Mucosa of stomach (tissue), 1 donor: ENCODE results near the gene VWA5B2.
A peak's percentile ranks its signal among the peaks of the same experiment; 100 is the strongest.

Experiments used
- H3K27me3 ChIP-seq: one replicate; pipeline ENCODE4 v1.7.0; 2013; ENCODE audit warnings: mild to moderate bottlenecking, low read length; ENCODE audit not compliant: control insufficient read depth, insufficient read depth
- H3K36me3 ChIP-seq: one replicate; pipeline ENCODE4 v1.7.0; 2013; ENCODE audit warnings: low read length; ENCODE audit not compliant: control insufficient read depth, insufficient read depth
- H3K4me1 ChIP-seq: one replicate; pipeline ENCODE4 v1.7.0; 2013; ENCODE audit warnings: mild to moderate bottlenecking, low read length; ENCODE audit not compliant: control insufficient read depth, insufficient read depth
- H3K4me3 ChIP-seq: one replicate; pipeline ENCODE4 v1.7.0; 2013; ENCODE audit warnings: low read length
- H3K9ac ChIP-seq: one replicate; pipeline ENCODE4 v1.7.0; 2013; ENCODE audit warnings: mild to moderate bottlenecking, low read length, moderate library complexity
- H3K9me3 ChIP-seq: one replicate; pipeline ENCODE4 v1.7.0; 2013; ENCODE audit warnings: mild to moderate bottlenecking, low read length, moderate library complexity; ENCODE audit not compliant: control insufficient read depth
- donor health status: Pancreatic carcinoma.

VWA5B2 gene

GRCh38 chr3:184228376-184229137 is 828 bp upstream of the VWA5B2 start:
- no peak overlapping the region for H3K9ac ChIP-seq
- H3K4me3 ChIP-seq, result no peak overlapping the region
- peaks cover 9% of the 10 kb centered on the region for H3K4me1 ChIP-seq
- no peaks in the 10 kb centered on the region for H3K36me3 ChIP-seq
- H3K9me3 ChIP-seq, result no peaks in the 10 kb centered on the region
- H3K27me3 ChIP-seq, result peaks cover 66% of the 10 kb centered on the region

GRCh38 chr3:184230081-184230602 is 757 bp downstream of the VWA5B2 start:
- peak overlapping the region; percentile 22 for H3K9ac ChIP-seq
- no peaks in the 10 kb centered on the region for H3K9me3 ChIP-seq
- peaks cover 9% of the 10 kb centered on the region for H3K4me1 ChIP-seq
- H3K27me3 ChIP-seq, result peaks cover 66% of the 10 kb centered on the region
- H3K36me3 ChIP-seq, result no peaks in the 10 kb centered on the region
- peak overlapping the region; percentile 8 for H3K4me3 ChIP-seq

- H3K4me3 ChIP-seq, result no peak overlapping the region
- no peaks in the 10 kb centered on the region for H3K9me3 ChIP-seq
- H3K36me3 ChIP-seq, result no peaks in the 10 kb centered on the region
- H3K4me1 ChIP-seq, result peaks cover 9% of the 10 kb centered on the region
- no peak overlapping the region for H3K9ac ChIP-seq
- H3K27me3 ChIP-seq, result peaks cover 66% of the 10 kb centered on the region
These were observed 1.5 kb downstream of the VWA5B2 start for GRCh38 chr3:184230603-184231528.

GRCh38 chr3:184231671-184232070 is 2.3 kb downstream of the VWA5B2 start:
- Histone ChIP-seq H3K4me3 (no peak overlapping the region), H3K4me1 (peaks cover 9% of the 10 kb centered on the region), H3K9ac (no peak overlapping the region), H3K36me3 (no peaks in the 10 kb centered on the region), H3K9me3 (no peaks in the 10 kb centered on the region), H3K27me3 (peaks cover 62% of the 10 kb centered on the region)

- Histone ChIP-seq H3K27me3 (peaks cover 50% of the 10 kb centered on the region), H3K4me1 (peaks cover 9% of the 10 kb centered on the region), H3K36me3 (no peaks in the 10 kb centered on the region), H3K4me3 (no peak overlapping the region), H3K9me3 (no peaks in the 10 kb centered on the region), H3K9ac (no peak overlapping the region)
These were observed 3.9 kb downstream of the VWA5B2 start for GRCh38 chr3:184233127-184233843.

- no peaks in the 10 kb centered on the region for H3K36me3 ChIP-seq
- peaks cover 8% of the 10 kb centered on the region for H3K4me1 ChIP-seq
- H3K27me3 ChIP-seq, result peaks cover 41% of the 10 kb centered on the region
- no peak overlapping the region for H3K9ac ChIP-seq
- H3K4me3 ChIP-seq, result no peak overlapping the region
- no peaks in the 10 kb centered on the region for H3K9me3 ChIP-seq
These were observed 4.8 kb downstream of the VWA5B2 start for GRCh38 chr3:184234224-184234623.

- no peak overlapping the region for H3K4me3 ChIP-seq
- H3K9ac ChIP-seq, result no peak overlapping the region
- peaks cover 2% of the 10 kb centered on the region for H3K4me1 ChIP-seq
- H3K9me3 ChIP-seq, result no peaks in the 10 kb centered on the region
- H3K27me3 ChIP-seq, result peaks cover 41% of the 10 kb centered on the region
- H3K36me3 ChIP-seq, result no peaks in the 10 kb centered on the region
These were observed 5.4 kb downstream of the VWA5B2 start for GRCh38 chr3:184234671-184235380.

GRCh38 chr3:184235381-184236032 is 6.1 kb downstream of the VWA5B2 start:
- H3K4me3 ChIP-seq, result no peak overlapping the region
- no peaks in the 10 kb centered on the region for H3K36me3 ChIP-seq
- no peaks in the 10 kb centered on the region for H3K4me1 ChIP-seq
- no peaks in the 10 kb centered on the region for H3K9me3 ChIP-seq
- H3K27me3 ChIP-seq, result peaks cover 37% of the 10 kb centered on the region
- no peak overlapping the region for H3K9ac ChIP-seq

- no peak overlapping the region for H3K4me3 ChIP-seq
- no peak overlapping the region for H3K9ac ChIP-seq
- no peaks in the 10 kb centered on the region for H3K36me3 ChIP-seq
- H3K27me3 ChIP-seq, result peaks cover 32% of the 10 kb centered on the region
- H3K9me3 ChIP-seq, result no peaks in the 10 kb centered on the region
- H3K4me1 ChIP-seq, result no peaks in the 10 kb centered on the region
These were observed 6.6 kb downstream of the VWA5B2 start for GRCh38 chr3:184236033-184236410.

- no peak overlapping the region for H3K4me3 ChIP-seq
- H3K9ac ChIP-seq, result no peak overlapping the region
- H3K4me1 ChIP-seq, result peaks cover 4% of the 10 kb centered on the region
- no peaks in the 10 kb centered on the region for H3K36me3 ChIP-seq
- H3K27me3 ChIP-seq, result peaks cover 26% of the 10 kb centered on the region
- H3K9me3 ChIP-seq, result no peaks in the 10 kb centered on the region
These were observed 7.3 kb downstream of the VWA5B2 start for GRCh38 chr3:184236636-184237035.

- Histone ChIP-seq H3K9ac (no peak overlapping the region), H3K4me1 (peaks cover 10% of the 10 kb centered on the region), H3K36me3 (no peaks in the 10 kb centered on the region), H3K9me3 (no peaks in the 10 kb centered on the region), H3K27me3 (peaks cover 20% of the 10 kb centered on the region), H3K4me3 (no peak overlapping the region)
These were observed 7.8 kb downstream of the VWA5B2 start for GRCh38 chr3:184237211-184237610.
